GM19455 (cell line): ENCODE measurements around the gene GTF2IRD1.

Experiments used
- ATAC-seq: cut with Tn5 transposase; IDR thresholded peaks from one replicate; pipeline ENCODE4 v1.9.1; 2021; ENCODE audit not compliant: unreplicated experiment

Gene GTF2IRD1

DNA sequence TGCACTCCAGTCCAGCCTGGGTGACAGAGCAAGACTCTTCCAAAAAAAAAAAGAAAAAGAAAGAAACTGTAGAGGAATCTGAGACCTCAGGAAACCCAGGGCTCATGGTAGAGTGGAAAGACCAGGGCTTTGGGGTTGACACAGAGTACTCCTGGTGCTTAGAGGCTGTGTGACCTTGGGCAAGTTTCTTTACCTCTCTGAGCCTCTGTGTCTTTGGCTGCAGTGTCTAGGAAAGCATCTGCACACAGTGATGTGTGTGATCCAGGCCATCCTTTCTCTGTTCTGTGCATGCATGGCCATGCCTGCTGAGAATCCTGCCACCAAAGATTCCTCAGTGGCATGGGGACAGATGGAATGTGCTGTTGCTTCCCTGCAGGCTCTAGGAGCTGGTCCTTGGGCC is 132.1 kb downstream of the GTF2IRD1 start:
- no peak for ATAC-seq

- ATAC-seq, result no peak
These were observed 132.8 kb downstream of the GTF2IRD1 start for GRCh38 chr7:74586258-74587175.

DNA sequence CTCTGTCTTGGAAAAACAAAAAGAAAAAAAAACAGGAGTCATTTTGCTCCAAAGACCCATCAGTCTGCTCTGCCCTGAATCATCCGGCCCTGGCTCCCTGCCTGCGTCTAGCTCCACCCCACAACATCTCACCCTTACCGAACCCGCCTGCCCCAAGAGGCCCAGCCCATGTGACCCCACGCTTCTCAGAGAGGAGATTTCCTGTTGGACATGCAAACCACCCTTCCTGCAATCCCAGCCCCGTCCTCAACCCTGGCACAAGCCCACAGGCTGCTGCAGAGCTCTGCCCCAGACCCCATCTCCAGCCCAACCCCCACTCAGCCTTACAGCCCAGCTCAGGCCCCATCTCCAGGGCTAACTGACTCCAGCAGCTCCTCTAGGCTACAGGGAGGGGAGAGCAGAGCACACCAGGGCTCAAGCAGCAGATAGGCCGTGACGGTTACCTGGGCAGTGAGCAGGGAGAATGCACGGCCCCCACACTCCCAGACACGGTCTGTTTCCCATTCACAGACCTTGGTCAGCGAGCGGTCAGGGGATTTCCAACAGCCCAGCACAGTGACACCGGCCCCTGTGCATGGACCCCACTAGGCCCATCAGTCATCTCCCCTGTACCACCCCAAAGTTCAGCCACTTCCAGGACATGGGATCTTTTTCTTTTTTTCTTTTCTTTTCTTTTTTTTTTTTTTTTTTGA is 133.9 kb downstream of the GTF2IRD1 start:
- peak; percentile 85 for ATAC-seq

DNA sequence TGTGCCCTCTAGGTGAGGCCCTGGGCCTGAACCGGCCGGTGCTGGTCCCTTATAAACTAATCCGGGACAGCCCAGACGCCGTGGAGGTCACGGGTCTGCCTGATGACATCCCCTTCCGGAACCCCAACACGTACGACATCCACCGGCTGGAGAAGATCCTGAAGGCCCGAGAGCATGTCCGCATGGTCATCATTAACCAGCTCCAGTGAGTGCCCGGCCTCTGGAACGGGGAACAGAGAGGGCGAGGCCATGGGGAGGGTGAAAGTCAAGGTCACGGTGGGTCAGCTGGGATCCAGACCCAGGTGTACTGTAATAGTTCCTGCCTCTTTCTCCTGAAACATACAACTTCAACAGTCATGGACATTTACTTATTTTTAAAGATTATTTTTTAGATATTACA is 137.1 kb downstream of the GTF2IRD1 start:
- no peak for ATAC-seq

DNA sequence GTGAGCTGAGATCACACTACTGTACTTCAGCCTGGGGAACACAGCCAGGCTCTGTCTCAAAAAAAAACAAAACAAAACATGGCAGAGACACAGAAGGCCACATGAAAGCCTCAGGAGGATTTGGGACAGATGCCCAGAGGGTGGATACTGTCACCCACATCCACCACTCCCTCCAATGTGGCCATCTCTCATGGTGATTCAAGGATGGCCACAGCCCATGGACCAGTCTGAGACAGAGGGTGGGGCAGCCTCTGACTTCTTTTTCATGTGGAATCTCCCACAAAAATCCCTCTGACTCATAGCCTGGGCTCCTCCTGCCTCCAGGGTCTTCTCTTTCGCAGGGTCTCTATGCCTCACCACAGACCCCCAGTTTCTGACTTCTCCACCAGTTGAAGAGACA is 144.9 kb downstream of the GTF2IRD1 start:
- no peak for ATAC-seq

DNA sequence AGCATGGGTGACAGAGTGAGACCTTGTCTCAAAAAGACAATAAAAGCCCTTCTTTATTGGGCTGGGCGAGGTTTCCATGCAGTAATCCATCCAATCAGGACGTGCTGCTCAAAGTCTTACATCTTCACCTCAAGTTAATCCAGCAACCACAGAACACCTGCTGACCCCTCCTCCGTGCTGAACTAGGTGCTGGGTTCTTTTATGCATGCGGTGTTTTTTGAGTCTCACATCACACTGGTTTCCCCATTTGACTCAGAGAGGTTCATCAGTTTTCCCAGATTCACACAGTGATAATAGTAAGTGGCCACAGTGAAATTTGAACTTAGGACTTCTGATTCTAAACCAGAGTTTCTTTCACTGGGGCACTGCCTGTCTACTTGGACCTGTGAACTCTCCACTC is 145.5 kb downstream of the GTF2IRD1 start:
- no peak for ATAC-seq

DNA sequence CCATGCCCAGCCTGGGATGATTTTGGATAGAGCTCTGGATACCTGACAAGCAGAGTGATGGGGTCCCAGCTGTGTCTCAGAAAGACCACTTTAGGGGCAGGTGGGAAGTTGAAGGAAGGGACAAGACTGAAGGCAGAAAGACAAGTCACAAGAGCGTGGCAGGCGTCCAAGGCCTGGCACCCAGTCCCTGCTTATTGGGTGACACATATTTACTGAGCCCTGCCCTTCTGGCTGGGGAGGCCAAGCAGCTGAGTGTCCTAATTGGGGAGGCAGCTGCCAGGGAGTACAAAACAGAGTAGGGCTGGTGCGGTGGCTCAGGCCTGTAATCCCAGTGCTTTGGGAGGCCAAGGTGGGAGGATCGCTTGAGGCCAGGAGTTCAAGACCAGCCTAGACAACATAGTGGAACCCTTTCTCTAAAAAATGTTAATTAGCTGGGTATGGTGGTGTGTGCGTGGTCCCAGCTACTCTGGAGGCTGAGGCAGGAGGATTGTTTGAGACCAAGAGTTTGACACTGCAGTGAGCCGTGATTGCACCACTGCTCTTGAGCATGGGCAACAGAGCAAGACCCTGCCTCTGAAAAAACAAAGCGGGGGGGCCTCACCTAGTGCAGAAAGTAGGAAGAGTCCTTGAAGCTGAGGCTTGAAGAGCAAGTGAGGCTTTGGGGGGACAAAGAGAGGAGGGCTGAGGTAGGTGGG is 150.8 kb downstream of the GTF2IRD1 start:
- ATAC-seq, result no peak

GRCh38 chr7:74606101-74606908 is 152.6 kb downstream of the GTF2IRD1 start:
- no peak for ATAC-seq

DNA sequence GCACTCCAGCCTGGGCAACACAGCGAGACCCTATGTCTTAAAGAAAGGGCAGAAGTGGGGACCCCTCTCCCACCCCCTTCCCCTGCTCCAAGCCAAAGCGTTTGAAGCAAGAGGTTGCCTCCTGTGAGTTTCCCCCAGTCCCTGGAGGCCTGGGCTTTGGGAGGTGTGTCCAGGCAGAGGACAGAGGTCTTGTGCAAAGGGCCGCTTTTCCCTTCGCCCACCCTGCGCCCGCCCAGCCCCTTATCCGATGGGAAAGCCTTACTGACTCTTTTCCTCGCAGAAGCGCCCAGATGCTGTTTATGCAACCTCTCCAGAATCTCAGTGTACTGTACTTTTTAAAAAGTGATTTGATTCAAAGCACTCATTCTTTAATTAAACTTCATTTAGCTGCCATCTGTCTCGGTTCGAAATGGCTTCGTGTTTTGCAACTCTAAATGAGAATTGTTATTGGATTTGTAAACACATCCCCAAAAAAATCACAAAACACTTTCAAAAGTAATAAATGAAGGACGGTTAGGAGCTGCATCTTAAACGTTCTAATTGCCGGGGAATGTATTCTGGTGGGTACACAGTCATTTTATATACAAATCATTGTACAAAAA is 153.3 kb downstream of the GTF2IRD1 start:
- ATAC-seq, result no peak

DNA sequence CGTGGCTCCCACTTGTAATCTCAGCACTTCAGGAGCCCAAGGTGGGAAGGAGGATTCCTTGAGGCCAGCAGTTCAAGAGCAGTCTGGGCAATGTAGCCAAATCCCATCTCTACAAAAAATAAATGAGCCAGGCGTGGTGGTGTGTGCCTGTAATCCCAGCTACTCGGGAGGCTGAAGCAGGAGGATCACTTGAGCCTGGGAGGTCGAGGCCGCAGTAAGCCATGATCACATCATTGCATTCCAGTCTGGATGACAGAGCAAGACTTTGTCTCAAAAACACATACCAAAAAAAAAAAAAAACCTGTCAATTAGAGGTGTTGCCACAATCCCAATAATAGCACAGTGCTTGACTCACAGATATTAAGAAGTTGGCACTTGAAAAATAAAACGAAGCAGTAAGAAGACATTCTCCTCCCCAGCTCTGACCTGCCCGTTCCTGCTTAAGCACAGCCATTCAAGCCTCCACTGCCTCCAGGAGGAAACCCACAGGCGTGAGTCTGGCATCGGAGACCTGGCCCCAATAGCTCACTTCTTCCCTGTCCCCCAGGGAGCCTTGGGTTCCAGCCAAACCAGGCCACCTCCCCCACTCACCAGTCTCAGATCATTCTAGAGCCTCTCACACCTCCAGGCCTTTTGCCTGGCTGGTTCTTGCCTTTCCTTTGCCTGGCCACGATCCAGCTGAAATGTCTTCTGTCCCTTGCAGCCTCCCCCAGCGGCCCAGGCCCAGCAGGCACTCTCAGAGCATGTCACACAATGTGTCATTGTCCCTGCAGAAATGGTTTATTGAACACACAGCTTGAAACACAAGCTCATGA is 158.5 kb downstream of the GTF2IRD1 start:
- ATAC-seq, result no peak

DNA sequence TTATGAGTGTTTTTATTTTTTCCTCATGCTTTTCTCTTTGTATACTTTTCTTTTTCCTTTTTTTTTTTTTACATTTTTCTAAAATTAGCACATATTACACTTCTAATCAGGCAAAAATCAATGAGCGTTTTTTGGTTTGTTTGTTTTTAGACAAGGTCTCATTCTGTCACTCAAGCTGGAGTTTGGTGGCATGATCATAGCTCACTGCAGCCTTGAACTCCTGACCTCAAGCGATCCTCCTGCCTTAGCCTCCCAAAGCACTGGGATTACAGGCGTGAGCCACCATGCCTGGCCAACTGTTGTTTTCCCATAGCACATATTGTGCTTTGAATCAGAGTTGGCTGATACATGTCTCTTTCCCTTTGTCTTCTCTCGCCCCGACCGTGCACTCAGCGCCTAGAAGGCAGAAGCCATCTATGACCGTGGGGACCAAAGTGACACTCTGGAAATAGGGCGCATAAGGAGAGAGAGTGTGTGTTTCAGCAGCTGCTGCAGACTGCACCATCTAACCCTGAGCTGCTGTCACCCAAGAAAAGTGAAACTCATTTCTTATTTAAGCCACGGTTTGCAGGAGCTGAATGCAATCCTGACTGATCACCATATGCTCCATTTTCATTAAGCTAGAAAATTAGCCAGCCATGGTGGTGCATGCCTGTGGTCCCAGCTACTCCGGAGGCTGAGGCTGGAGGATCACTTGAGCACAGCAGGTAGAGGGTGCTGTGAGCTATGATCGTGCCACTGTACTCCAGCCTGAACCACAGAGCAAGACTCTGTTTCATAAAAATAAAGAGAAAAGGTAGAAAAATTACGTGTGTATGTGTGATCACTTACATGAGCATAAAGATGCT is 162.5 kb downstream of the GTF2IRD1 start:
- no peak for ATAC-seq

GRCh38 chr7:74617180-74617744 is 163.6 kb downstream of the GTF2IRD1 start:
- no peak for ATAC-seq

DNA sequence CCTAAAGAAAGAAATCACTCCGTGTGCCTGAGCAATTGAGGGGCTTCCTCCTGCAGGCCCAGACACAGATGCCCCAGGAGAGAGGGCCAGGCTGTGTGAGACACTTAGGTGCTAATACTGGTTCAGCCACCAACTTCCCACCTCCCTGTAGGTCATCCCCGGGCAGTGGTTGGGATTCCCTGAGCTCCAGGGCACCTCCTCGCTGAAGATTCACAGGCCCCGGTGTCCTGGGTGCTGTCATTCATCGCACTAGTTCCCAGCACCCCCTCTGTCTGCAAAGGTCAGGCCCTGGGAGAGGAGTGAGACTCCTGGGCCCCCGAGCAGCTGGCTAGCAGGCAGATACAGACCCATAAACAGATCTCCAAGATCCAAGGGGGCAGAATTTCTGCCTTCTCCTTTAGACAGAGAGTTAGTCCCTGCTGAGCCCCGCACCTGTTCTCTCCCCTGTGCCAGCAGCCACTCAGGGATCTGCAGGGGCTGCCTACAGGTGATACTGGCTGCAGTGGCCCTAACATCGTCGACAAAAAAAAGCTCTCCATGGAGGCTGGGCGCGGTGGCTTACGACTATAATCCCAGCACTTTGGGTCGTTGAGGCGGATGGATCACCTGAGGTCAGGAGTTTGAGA is 165.6 kb downstream of the GTF2IRD1 start:
- no peak for ATAC-seq

DNA sequence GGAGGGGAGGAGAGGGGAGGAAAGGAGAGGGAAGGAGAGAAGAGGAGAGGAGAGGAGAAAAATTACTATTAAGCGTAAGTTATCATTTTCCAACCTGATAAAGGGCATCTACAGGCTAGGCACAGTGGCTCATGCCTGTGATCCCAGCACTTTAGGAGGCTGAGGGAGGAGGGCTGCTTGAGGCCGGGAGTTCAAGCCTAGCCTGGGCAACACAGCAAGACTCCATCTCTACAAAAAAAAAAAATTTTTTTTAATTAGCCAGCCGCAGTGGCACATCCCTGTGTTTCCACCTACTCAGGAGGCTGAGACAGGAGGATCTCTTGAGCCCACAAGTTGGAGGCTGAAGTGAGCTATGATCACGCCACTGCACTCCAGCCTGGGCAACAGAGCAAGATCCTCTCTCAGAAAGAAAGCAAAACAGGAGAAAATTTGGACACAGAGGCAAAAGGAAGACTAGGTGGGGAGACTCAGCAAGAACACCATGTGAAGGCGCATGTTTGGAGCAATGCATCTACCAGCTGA is 168.6 kb downstream of the GTF2IRD1 start:
- no peak for ATAC-seq

GRCh38 chr7:74623135-74623534 is 169.4 kb downstream of the GTF2IRD1 start:
- no peak for ATAC-seq

GRCh38 chr7:74625446-74625845 is 171.7 kb downstream of the GTF2IRD1 start:
- no peak for ATAC-seq

- ATAC-seq, result no peak
These were observed 174.1 kb downstream of the GTF2IRD1 start for GRCh38 chr7:74627661-74628411.
